GM18861 (cell line): Measurements from ENCODE around the gene ATG16L2.
"Not testable (repeated sequence)": the region's sequence is repeated elsewhere in the genome, so short reads cannot be mapped to it uniquely, and the experiment has no call there.

Experiments
- ATAC-seq: cut with Tn5 transposase; IDR thresholded peaks from one replicate; pipeline ENCODE4 v1.9.1; 2021; ENCODE audit not compliant: unreplicated experiment

The ATG16L2 gene

DNA sequence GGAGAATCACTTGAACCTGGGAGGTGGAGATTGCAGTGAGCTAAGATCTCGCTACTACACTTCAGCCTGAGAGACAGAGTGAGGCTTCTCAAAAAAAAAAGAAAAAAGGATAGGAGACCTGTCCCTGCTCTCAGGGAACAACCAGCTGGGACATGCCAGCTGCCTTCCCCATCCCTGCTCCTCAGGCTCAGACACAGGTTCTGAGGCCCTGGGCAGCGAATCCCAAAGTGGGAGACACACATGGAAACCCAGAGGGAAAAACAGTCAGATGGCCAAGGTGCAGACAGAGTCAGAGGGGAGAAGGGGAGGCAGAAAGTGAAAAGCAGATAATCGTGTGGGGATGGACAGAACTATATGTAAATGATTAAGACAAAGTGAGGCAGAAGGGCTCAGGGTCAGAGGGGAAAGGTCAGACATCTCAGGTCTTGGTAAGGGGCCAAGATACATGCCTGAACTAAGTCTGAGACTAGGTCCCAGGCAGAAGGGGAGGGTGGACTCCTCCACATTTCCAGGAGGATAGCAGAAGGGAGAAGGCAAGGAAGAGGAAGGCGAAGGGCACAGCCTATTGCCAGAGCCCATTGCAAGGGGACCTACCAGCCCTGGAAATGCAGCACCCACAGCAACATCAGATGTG is 34.6 kb upstream of the ATG16L2 start:
- no peak for ATAC-seq

DNA sequence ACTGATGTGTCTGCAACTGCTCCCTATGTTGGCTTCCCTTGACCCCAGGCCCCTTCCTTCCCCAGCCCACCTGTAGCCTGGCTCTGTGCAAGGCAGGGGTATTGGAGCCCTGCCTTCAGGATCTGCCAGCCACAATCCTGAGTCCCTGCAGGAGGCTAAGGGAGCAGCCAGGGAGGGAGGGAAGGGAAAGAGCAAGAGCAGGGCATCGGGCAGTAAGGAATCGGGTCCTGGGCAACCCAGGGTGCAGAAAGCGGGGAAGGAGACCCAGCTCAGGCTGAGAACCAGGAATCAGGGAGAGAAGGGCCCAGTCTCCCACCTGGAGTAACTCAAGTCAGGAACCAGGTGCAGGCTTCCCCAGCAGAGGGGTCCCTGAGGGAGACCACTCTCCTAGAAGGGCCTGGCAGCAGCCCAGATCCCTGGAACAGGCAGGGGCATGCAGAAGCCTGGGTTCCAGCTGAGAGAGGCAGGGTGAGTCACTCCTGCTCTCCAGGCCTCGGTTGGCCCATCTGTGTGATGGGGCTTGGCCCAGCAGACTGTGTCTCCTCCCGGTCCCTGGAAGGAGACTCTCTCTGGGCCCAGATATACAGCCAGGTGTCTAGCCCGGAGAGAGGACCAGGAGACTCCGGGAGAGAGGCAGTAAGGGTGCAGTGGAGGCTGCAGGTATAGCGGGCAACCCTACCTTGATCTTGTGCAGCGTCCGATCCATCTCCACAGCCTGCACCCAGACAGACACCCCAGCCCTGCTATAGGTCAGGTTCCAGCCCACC is 33.7 kb upstream of the ATG16L2 start:
- no peak for ATAC-seq

DNA sequence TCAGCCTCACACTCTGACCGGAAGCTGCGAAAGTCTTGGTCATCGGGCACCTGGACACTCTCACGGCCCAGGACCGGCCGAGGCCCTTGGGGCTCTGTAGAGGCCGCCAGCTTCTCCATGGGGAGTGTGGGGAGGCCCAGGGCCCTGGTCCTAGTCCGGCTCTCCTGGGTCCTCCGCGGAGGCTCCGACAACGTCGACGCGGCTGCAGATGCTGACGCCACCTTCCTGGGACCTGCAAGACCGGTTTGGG is 33.2 kb upstream of the ATG16L2 start:
- ATAC-seq, result no peak

DNA sequence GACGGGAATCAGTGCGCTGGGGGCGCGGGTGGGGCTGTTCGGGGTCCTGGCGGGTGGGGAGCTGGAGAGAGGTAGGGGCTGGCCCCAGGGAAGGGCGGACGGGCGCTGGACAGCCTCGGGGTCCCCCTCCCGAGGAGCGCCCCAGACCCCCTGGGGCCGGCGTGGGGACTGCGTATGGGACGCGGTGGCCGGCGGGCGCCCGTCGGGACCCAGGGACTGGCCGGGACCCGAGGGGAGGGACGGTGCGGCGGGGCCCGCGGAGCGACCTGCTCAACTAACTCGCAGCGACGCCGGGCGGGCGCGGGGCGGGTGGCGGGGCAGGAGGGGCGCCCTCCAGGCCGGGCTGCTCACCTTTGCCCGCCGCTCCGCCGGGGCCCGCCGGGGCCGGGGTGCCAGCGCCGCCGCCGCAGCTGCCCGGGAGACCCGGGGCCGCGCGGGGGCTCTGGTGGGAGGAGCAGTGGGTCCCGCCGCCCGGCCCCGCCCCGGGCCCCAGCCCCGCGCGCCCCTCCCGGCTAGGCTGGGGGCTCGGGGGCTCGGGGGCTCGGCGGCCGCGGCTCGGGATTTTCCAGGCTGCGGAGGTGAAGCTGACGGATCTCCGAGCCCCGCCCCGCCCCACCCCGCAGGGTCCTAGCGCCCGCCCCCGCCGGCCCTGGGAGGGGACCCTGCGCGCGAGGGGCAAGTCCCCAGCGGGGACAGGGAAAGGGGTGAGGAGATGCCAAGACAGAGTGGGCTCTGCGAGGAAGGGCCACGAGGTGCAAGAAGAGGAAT is 32.7 kb upstream of the ATG16L2 start:
- ATAC-seq, result no peak

DNA sequence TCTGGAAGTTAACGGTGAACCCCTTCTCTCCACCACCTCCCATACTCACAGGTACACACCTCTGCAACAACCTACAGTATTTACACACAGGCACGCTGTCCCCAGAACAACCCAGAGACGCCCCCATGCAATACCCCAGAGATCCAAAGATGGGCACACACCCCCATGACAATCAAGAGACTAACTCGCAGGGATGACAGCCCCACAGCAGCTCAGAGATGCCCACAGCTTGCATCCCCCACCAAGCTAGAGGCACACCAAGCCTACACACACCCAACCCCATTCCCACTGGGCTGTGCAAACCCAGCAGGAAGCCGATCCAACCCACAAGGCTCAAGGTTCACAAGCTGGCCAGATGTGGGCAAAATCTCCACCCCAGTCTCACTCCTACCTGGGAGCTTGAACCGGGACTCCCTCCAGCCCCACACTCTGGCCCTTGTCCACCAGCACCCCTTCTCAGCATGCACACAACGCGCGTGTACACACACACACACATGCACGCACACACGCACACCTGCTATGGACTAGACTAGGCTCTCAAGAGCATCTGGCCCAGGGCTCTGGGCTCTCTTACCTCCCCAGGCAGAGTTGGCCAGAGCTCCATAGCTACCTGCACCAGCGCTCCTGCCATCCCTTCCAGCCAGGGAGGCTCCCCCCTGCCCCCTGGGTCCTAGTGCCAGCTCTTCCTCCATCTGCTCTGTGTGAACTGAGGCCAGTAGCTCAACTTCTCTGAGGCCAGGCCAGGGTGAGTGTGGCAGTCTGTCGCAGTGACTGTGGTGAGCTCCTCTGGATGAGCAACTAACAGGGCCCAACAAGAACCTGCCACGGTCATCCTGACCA is 31.9 kb upstream of the ATG16L2 start:
- ATAC-seq, result no peak

DNA sequence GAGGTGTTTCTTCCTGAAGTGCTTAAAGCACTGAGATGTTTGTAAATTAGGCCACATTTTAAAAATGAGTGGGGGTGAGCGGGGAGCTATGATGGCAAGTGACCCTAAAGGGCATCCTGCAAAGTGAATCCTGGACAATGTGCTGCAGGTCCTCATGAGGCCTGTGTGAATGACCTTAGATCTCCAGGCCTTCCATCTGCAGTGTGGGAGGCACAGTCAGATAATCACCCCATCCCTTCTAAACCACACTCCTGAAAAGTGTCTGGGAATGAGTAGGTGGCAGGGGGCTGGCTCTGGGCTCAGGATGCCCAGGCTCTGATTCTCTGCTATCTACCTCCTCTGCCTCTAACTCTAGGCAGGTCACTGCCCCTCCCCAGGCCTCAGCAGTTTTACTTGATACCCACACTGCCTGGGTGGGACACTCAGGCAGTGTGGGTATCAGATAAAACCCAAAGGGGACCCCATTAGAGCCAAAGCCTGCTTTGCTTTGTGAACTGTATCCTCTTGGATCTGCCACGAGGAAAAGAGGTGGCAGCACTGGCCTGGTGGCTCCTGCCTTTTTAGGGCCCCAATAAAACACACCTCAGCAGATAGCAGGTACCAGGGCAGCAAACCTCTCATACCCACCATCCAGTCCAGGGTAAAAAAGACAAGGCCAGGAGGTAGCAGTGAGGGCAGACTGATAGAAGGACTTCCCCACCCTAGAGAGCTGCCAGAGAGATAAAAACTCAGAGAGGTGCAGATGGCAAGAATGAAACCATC is 30.9 kb upstream of the ATG16L2 start:
- ATAC-seq, result no peak

DNA sequence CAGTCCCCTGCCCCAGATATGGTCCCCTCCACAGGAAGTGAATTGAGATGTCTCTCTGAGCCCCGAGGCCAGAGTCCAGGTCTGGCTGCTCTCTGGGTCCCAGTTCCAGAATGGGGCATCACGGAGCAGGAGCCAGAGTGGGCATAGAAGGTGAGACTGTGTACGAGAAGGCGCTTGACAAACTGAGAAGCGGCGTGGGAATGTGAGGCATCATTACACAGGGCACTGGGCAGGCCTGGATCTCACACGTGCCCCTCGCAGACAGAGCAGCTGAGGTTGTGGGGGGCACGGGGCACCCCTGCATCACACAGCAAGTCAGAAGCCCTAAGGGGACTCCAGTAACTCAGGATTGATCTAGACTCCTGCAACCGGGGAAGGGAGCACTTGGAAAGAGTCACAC is 29.5 kb upstream of the ATG16L2 start:
- no peak for ATAC-seq

DNA sequence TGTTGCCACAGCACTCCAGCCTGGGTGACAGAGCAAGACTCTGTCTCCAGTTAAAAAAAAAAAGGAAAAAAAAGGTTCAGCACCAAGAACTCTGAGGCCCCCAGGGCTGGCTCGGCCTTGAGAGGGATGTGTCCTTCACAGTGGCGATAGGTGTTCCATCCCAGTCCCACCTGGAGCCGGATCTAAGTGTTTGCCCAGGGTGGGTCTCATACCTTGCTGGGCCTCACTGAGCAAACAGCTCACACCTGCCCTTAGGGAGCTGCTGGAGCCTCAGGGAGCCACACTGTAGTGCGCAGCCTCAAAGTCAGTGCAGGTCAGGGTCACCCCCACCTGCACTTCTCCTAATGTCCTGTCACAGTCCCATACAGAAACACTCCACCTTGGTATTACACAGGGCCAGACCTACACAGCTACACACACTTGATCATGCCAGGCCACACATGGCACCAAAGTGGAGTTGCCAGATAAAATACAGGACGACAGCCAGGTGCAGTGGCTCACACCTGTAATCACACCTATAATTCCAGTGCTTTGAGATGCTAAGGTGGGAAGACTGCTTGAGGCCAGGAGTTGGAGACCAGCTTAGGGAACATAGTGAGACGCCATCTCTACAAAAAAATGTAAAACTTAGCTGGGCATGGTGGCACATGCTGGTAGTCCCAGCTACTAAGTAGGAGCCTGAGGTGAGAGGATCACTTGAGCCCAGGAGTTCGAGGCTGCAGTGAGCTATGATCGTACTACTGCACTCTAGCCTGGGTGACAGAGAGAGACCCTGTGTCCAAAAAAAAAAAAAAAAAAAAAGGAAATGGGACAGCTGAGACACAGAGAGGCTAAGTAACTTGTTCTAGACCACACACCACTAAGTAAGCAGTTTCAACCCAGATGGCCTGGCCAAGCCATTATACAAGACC is 27.7 kb upstream of the ATG16L2 start:
- no peak for ATAC-seq

DNA sequence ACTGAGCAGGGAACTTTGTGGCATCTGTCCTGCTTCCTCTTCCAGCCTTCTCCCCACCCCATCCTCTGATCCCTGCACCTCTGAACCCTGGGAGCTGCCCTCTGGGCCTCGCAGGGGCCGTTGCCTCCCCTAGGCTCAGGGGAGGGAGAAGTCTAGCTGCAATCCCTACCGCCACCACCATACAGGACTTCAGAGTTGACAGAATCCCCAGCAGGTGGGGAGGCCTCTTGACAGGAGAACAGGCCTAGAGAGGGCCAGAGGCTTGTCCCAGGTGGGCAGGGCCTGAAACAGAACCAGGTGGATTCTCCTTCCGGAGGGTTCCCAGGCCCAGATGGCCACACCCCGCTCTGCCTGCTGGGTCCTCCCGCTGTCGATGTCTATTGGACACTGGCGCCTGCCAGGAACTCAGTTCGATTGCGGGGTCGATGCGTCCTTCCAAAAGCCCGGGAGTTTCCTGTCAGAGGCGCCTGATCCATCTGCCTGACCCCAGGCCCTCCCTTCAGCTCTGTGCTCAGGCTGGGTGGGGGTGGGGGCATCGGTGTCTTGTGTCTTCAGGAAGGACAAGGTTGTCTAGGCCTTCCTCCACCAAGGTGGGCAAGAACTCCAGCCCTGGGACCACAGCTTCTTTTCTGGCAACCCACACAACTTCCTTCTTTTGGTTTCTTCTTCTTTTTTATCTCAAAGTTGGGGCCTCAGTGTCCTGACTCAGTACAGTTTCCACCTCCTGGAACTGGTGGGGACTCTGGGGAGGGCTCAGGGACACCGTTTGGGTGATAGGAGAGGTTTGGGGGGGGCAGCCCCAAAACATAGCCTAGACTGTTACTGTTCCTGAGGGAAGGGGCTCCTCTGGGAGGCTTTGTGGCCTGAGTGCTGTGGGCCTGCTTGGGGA is 26.8 kb upstream of the ATG16L2 start:
- peak; percentile 50 for ATAC-seq

DNA sequence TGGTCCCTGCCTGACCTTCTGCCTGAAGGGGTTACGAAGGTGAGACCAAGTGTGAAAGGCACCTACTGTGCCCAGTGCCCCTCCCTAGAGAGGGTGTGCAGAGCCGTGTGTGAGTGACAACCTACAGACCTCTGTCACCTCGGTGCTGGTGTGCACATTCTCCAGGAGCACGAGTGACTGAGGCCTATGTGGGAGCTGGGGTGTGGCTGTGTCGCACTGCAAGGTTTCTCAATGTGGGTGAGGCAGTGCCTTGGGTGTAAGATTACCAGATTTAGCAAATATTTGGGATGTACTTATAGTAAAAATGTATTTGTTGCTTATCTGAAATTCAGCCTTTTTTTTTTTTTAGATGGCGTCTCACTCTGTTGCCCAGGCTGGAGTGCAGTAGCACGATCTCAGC is 26.0 kb upstream of the ATG16L2 start:
- no peak for ATAC-seq

DNA sequence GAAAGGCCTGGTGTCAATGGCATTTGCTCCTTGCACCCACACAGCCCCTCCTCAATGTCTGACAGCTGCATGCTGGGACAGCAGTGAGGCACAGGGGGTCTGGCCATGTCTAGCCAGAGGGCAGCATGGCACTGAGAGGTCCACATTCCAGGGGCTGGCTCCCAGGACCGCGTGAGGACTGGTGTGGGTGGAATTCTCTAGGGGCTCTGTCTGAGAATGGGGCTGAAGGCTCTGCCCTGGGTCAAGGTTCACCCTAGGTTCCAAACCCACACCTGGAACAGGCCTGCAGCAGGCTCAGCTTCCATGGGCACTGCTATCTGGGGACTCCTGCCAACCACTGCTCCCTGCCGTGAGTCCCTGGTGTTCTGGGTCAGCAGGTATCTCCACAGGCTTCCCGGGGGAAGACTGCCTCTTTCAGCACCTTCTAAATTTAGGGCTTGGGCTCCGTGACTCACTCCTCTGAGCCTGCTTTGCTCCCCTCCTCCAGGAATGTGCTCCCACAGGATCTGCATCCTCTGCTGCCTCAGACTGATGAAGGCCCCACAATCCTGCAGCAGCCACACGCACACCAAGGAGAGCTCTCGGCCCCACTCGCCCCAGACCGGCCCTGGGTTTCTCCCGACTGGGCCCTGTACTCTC is 24.6 kb upstream of the ATG16L2 start:
- ATAC-seq, result no peak

DNA sequence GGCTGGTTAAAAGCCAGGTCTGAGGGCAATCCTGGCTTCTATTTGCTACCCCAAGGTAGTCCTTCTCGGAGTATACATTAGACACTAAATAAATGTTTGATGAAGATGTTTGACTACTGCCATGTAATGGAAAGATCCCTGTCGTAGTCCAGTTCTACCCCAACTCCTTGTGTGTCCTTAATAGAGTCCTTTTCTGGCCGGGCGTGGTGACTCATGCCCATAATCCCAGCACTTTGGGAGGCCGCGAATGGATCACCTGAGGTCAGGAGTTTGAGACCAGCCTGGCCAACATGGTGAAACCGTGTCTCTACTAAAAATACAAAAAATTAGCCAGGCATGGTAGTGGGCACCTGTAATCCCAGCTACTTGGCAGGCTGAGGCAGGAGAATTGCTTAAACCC is 23.0 kb upstream of the ATG16L2 start:
- not testable (repeated sequence) for ATAC-seq

DNA sequence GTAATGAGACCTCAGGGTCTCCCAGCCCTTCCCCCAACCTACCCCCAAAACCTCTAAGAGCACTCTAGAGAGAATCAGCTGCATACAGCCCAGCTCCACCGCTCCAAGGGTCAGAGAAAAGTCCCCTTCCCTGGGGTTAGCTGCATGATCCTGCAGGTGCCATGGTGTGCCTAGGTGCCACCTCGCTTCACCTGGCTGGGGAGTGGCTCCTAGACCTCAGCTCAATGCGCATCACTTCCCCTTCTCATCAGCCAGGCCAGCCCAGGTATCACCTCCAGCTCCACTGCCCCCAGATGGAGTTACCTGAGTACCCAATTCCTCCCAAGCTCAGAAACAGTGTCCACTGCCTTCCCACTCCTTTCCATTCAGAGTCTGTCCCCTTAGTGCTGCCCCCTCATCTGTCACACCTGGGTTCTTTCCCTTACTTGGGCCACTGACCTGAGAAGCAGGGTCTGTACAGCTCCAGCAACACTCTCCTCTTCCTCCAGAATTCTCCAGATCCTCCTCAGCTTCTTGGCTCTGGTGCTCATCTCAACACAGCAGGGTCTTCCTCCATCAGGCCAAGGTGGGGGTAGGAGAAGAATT is 21.7 kb upstream of the ATG16L2 start:
- no peak for ATAC-seq

DNA sequence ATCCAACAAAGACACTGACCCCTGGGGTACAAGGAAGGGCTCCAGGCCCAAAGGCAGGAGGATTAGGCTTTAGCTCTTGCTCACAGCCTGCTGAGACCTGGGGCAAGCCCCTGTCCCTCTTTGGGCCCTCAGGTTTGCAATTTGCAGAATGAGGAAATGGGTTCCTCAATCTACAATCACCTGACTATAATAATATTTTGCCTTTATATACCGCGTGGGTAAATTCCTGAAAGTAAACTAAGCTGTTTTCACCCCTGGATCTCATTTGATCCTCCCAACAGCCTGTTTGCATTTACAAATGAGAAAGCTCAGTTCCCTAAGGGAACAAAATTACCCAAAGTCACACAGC is 21.2 kb upstream of the ATG16L2 start:
- no peak for ATAC-seq

DNA sequence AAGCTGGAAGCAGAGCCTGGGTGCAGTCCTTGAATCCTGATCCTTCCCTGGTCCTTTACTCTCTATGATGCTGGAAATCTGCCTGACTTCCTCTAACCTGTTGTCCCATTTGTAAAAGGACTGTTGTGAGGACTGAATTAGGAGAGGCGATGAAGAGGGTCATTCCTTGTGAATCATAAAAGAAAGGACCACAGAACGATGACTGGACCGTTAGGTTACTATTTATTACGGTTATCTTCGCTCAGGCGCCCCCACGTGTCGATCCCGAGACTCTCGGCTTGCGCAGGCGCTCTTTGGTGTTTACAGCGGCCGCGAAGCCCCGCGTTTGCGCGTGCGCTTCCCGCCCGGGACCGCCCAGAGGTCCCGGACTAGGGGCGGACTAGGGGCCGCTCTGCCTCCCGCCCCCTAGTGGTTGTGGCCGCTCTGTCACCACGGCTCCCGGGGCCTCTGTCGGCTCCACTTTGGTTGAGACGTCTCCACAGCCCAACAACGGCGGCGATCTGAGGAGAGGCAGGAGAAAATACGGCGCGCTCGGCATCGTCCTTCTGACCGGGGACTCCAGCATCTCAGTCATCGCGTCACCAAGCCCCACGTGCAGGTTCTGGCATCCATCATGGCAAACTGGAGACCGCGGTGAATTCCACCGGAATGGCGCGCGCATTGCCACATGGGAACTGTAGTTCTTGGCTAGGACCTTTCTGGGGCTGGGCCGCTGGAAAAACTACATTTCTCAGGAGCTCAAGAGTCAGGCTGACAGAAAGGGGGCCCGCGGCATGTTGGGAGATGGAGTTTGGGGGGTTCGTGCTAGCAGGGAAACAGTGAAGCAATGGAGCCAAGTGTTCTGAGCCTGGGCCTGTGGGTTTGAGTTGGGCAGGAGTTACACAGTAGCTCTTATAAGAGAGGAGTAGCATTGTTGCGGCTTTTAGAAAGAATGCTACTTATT is 20.5 kb upstream of the ATG16L2 start, which contains the start of gene STARD10:
TSS of gene STARD10 (minus strand) at position 623 of the 943 bp plus-strand sequence. CDS start 12,866 bp downstream, outside the sequence.
- ATAC-seq, result peak; percentile 65

DNA sequence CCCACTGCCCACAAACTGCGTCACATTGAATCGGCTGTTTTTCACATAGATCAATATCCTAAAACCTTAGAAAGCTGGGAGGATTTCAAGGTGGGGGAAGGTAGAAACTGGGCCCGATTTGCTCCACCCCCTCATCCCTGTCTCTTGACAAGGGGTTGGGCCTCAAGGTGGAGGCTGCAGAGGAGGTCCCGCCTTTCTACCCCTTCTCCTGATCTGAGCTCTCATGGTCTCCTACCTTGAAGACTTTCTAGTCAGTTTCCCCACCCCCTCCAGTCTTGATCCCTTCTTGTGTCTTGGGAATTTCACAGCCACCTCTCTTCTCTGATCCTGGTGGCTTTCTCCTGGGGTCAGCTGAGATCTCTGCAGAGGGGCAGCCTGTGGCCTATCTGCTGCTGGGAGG is 15.8 kb upstream of the ATG16L2 start:
- ATAC-seq, result no peak

DNA sequence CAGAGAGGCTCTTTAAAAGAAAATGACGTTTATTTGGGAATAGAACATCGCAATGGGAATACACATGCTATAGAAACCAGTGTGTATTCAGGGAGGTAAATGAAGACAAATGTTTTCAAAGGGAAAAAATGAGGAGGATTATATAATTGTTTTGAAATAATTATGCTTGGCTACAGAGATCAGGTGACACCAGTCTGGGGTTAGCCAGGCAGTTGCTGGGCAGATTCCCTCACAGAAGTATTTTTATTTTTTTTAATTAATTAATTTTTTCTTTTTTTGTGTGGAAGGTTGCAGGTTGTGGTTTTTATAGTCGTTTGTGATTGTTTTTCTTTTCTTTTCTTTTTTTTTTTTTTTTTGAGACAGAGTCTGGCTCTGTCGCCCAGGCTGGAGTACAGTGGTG is 14.8 kb upstream of the ATG16L2 start:
- ATAC-seq, result no peak
